Activated CD4-positive, alpha-beta T cell treated with anti-CD3 and anti-CD28 coated beads for 24 hours (primary cell): Measurements from ENCODE around the gene RHBDL2.
"Not testable (repeated sequence)": the region's sequence is repeated elsewhere in the genome, so short reads cannot be mapped to it uniquely, and the experiment has no call there.

ENCODE experiments used
- DNase-seq, 2 donors: peaks; one replicate each; pipeline ENCODE4 v3.0.0-alpha.2; 2020; ENCODE audit warnings: low read depth in 2 of 2

Gene RHBDL2, protein sequence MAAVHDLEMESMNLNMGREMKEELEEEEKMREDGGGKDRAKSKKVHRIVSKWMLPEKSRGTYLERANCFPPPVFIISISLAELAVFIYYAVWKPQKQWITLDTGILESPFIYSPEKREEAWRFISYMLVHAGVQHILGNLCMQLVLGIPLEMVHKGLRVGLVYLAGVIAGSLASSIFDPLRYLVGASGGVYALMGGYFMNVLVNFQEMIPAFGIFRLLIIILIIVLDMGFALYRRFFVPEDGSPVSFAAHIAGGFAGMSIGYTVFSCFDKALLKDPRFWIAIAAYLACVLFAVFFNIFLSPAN

DNA sequence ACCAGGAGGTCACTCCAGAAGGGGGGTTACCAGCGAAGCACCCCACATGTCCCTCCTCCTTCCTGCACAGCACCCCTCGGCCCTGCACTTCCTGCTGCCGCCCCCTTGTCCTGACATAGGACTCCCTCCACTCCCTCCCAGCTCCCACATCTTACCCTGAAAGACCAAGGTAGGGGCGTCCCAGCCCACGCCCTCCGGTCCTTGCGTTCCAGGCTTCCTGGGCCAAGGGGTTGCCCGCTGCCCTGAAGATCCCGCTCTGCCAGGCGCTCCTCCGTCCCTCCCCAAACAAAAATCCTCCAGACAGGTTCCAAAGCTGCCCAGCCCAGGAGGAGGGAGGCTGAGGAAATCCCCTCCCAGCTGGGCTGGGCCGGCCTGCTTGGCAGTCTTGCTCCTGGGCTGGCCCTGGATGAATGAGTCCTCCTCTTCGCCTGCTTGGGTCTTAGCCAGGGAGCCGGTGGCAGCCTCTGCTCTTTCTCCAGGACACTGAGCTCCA, at the start of gene RHBDL2:
RHBDL2 (minus strand) TSS at position 304 of the 493 bp plus-strand sequence. CDS start 22,618 bp downstream, outside the sequence.
- no peak for DNase-seq

DNA sequence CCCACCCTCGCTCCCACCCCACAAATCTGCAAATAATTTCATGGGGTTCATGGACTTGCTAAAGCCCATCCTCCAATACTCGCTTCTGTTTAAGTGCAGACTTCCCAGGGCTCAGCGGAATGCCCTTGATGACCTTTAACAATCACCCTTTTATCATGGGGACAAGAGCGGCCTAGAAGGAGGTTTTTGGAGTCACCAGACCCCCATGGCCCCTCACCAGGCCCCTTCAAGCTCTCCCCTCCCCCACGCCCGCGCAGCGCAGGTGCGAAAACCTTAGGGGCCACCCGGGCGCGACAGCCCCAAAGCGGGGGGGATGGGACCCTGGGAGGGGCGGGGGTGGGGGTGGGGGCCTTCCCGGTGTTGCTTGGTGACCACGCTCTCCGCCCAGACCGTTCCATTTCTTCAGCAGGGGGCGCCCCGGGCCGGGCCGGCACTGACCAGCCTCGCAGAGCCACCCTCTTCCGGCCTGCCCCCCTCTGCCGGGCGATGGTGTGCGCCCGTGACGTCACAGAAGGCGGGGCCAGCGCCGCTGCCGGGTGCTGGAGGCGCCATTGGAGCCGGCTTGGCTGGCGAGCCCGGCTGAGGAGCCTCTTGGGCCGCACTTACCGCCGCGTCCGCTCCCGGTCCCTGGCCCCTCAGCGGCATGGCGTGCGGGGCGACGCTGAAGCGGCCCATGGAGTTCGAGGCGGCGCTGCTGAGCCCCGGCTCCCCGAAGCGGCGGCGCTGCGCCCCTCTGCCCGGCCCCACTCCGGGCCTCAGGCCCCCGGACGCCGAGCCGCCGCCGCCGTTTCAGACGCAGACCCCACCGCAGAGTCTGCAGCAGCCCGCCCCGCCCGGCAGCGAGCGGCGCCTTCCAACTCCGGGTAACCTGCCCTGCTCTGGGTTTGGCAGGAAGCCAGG, 49.4 kb upstream of the RHBDL2 start, which contains the start of gene AKIRIN1:
AKIRIN1 (plus strand) TSS at position 539 of the 900 bp plus-strand sequence; CDS start at position 644, 105 bp downstream.
- DNase-seq, result peak; percentile 97

DNA sequence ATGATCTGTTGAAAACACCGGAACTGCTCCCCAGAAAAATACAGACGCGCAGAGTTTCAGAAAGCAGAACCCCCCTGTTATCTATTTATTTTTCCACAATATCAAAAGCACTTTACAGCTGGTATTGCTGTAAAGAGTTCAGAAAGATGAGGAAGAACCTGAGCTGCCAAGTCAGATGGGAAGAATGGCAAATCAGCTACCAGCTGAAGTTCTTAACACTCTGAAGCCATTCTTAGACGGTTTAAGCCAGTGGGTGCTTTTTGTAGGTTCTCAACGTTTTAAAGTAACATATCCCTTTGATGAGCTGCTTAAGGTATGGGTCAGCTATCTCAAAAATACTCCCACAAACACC, 48.7 kb upstream of the RHBDL2 start:
- no peak for DNase-seq

DNA sequence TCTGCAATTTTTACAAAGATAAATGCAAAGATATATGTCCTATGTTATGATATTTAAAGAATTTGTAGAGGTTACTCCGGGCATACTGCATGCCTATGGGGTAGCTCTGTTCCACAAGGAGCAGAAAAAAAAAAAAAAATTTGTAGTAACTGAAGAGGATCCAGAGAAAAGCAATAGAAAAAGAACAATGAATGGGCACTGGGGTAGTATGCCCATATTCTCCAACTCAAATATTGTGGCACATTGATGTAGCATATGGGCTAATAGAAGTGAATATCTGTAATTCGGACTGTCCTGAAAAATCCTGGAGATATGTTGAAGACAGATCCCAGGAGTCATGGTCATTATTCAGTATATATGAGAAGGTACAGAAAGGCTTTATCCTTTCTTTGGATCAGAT, 48.3 kb upstream of the RHBDL2 start:
- no peak for DNase-seq

DNA sequence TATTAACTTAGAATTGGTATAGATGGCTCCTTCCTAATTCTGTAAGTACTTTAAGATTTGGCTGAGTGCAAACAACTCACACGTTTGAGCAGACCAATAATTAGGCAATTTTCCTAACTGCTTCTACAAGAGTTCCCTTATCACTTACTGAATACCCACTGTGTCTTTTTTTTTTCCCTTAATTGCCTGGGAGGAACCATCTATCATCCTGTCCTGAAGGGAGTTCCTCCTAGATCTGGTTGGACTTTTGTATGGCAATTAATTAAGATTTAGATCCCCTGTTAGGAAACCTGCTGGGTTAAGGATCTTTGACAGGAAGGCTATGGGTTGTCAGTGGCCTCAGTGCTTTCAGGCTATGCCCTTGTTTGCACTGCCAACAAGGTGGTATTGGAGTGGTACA, 37.8 kb upstream of the RHBDL2 start:
- DNase-seq, result not testable (repeated sequence)

DNA sequence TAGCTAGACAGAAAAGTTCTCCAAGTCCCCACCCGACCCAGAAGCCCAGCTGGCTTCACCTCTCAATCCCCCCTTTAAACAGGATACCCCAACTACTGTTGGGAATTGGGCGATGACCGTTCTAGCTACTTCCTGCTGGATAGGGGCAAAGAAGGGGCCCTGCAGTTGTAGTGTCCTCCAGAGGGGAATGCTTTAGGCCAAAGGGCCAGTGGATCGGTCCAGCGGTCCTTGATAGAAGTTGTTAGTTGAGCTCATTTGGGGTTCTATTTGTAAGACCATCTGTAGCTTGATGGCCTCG, 36.6 kb upstream of the RHBDL2 start:
- not testable (repeated sequence) for DNase-seq

DNA sequence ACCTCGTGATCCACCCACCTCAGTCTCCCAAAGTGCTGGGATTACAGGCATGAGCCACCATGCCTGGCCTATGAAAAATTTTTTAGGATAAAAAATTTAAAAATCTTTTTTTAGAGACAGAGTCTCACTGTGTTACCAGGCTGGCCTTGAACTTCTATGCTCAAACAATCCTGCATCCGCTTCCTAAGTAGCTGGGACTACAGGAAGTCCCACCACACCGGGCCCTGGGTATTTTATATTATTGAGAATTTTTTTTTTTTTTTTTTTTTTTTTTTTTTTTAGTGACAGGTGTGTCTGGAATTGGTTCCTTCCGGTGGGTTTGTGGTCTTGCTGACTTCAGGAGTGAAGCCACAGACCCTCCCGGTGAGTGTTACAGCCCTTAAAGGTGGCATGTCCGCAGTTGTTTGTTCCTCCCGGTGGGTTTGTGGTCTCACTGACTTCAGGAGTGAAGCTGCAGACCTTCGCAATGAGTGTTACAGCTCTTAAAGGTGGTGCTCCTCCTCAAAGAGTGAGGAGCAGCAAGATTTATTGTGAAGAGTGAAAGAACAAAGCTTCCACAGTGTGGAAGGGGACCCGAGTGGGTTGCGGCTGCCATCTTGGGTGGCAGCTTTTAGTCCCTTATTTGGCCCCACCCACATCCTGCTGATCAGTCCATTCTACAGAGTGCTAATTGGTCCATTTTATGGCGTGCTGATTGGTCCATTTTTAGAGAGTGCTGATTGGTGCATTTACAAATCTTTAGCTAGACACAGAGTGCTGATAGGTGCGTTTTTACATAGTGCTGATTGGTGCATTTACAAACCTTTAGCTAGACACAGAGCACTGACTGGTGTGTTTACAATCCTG, 36.0 kb upstream of the RHBDL2 start:
- DNase-seq, result peak in 1 of 2 donors; percentile 13

DNA sequence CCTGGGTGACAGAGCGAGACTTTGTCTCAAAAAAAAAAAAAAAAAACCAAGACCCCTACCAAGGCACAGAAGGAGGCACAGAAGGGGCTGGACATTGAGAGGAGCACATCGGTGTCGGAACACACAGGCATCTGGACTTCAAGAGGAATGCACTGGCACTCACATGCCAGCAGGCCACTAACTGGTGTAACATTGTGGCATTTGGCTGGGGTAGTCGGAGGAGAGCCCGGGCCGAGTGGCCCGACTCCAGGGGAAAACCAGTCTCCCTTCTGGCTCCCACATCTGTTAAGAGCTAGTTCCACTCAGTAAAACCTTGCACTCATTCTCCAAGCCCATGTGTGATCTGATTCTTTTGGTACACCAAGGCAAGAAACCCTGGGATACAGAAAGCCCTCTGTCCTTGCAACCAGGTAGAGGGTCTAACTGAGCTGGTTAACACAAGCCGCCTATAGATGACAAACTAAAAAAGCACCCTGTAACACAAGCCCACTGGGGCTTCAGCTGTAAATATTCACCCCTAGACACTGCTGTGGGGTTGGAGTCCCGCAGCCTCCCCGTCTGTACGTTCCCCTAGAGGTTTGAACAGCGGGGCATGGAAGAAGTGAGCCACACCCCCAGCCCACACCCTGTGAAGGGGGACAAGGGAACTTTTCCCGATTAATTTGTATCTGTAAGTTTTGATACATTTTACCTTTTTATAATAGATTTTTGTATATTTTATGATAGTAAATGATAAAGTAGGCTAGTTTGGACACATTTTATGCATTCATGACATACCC, 32.2 kb upstream of the RHBDL2 start:
- DNase-seq, result no peak

DNA sequence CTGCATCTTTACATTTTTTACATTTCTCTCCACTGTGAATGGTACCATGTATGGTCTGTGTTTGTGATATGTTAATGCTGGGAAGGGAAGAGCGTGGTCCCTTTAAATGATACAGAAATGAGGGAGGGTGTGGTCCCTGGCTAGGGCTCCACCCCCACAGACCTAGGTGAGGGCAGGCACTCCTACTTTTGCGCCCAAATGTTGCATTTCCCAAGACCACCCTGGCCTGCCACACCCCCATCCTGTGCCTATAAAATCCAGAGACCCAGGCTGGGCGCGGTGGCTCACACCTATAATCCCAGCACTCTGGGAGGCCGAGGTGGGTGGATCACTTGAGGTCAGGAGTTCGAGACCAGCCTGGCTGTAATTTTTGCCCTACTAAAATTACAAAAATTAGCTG, 31.5 kb upstream of the RHBDL2 start:
- not testable (repeated sequence) for DNase-seq

DNA sequence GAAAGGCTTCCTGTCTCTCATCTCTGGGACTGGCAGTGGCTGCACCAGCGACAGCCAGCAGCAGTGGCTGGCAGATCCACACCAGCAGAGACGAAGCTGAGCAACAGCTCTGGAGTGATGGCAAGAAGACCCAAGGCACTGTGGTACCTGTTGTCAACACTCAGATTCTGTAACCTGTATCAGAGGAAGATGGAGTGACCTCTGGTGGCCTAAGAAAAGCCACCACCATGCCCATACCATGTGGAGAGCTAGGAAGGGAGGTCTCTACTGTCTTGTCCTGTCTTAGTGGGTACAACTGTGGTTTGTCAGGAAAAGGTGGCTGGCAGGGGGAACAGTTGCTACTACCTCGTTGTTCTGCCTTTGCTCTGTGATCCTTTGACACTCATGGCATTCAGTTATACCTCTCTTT, 22.5 kb upstream of the RHBDL2 start:
- DNase-seq, result no peak

DNA sequence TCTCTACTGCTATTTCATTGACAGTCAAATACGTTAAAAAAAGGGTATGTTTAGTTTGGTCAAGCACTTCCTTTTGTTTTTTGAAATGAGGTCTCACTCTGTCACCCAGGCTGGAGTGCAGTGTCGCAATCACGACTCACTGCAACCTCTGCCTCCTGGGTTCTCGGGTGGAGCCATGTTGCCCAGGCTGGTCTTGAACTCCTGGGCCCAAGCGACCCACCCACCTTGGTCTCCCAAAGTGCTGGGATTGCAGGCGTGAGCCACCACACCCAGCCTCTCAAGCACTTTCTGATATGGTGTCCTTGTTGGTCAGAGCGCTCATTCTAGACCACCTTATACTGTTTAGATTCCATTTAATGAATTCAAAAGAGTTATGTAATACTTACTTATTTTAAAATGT, 20.9 kb upstream of the RHBDL2 start:
- no peak for DNase-seq

DNA sequence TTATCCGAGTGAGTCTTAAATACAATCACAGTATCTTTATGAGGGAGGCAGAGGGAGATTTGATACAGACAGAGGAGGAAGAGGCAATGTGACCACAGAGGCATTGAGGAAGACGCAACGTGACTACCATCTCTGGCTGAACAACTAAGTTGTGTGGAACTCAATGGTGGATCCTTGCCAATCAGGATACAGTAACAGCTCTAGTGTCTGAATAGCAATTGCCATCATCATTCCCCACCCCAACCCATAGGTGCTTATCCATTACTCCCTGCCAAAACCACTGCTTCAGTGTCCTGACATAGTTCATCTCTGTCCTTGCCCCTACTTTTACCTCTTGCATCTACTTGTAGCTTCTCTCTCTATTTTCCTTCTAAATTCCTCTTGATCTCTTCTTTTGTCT, 20.5 kb upstream of the RHBDL2 start:
- DNase-seq, result no peak

DNA sequence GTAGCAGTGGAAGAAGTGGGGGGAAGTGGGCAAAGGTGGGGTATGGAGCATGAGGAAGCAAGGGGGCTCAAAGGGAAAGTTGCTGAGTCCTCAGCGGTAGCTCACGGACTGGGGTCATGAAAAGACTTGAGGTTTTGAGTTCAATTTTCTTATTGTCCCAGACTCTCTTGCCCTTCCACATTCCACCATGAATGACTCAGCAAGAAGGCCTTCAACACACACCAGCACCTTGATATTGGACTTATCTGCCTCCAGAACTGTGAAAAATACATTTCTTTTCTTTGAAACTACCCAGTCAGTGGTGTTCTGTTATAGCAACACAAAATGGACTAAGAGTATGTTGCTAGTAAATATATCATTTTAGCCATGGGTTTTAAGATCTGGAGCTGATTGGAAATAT, 17.3 kb upstream of the RHBDL2 start:
- no peak for DNase-seq

DNA sequence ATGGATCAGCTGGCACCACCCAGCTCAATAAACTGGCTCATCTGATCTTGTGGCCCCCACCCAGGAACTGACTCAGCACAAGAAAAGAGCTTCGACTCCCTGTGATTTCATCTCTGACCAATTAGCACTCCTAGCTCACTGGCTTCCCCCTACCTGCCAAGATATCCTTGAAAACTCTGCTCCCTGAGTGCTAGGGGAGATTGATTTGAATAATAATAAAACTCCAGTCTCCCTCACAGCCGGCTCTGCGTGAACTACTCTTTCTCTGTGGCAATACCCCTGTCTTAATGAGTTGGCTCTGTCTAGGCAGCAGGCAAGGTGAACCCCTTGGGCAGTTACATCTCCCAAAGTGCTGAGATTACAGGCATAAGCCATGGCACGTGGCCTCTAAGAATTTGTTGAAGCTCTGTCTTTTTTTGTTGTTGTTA, 11.8 kb upstream of the RHBDL2 start:
- no peak for DNase-seq

DNA sequence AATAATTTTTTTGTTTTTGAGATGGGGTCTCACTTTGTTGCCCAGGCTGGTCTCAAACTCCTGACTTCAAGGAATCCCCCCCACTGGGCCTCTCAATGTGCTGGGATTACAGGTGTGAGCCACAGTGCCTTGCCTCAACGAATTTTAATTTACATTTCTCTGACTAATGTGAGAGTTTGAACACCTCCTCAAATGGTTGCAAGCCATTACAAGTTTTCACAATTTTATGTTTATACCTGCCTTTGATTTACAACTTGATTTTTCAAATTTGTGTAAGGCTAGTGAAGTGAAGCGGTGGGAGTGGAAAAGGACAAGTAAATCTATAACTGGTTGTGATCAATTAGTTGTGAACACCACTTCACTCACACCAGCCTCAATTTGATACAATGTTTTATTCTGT, 8.9 kb upstream of the RHBDL2 start:
- DNase-seq, result no peak

DNA sequence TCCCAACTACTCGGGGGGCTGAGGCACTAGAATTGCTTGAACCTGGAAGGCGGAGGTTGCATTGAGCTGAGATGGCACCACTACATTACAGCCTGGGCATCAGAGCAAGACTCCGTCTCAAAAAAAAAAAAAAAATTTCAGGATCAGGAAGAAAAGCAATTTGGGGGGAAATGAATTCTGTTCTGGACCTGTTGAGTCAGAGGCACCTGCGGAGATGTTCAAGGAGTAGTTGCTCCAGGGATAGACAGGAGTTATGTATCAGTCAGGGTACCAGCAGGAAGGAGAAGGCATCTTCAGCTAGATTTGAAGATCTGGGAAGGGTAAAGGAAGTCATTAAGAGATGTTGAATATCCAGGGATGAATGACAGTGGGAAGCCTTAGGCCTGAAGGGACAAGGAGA, 2.9 kb upstream of the RHBDL2 start:
- no peak for DNase-seq

DNA sequence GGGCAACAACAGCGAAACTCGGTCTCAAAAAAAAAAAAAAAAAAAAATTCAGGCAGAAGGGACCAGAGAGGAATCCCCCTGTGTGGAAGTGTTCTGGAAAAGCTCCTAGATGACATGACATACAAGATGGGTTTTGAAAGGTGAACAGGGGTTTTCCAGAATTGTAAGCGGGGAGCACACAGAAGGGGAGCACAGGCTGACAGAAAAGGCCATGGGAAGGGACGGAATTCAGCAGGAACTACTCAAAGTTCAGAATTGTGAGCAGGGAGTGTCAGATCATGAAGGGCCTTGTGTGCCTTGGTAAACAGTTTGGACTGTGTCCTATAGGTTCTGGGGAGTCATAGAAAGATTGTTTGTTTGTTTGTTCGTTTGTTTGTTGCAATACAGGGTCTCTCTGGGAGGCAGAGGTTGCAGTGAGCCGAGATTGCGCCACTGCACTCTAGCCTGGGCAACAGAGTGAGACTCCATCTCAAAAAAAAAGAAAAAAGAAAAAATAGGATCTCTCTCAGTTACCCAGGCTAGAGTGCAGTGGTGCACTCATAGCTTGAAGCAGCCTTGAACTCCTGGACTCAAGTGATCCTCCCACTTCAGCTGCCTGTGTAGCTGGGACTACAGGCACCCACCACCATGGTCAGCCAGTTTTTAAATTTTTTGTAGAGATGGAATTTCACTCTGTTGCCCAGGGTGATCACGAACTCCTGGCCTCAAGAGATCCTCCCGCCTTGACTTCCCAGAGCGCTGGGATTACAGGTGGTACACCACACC, 1.2 kb upstream of the RHBDL2 start:
- no peak for DNase-seq

DNA sequence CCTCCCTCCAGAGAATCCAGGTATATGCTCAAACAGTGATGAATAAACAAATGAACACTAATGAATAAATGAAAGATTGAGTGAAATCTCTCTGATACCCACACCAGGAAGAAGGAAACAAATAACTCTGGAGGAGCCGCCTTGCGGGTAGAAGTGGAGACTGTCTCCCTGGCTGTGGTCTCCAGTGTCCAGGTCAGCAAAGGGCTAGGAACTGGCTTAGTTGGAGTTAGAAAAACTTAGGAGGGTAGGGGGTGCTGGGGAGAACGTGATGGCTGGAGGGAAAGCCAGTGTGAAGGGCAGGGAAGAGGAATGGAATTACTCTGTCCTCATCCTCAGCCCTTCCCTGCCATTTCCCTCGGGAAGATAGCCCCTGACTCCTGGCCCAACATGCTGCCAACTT, 537 bp downstream of the RHBDL2 start:
- no peak for DNase-seq

DNA sequence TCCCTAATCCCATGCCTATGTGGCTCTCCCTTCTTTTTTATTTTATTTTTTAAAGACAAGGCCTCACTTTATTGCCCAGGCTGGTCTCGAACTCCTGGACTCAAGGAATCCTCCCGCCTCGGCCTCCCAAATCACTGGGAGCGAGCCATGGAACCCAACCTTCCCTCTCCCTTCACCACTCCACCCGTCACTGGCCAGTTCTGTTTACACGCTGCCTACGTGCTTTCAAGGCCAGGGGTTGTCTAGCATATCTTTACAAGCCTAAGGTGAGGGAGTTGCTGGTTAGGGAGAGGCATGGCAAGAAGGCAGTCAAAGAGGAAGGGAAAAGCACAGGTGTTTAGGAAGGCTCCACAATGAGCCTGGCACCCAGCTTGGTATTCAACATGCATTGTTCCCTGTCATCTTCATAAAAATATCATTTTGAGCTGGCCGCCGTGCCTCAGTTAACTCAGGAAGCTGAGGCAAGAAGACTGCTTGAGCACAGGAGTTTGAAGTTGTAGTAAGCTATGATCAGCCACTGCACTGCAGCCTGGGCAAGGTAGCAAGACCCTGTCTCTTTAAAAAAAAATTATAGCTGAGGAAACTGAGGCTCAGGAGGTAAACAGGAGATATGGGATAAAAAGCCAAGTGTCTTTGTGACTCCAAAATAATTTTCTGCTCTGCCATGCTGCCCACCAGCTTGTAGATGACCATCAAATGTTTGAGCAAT, 1.1 kb downstream of the RHBDL2 start:
- DNase-seq, result no peak

DNA sequence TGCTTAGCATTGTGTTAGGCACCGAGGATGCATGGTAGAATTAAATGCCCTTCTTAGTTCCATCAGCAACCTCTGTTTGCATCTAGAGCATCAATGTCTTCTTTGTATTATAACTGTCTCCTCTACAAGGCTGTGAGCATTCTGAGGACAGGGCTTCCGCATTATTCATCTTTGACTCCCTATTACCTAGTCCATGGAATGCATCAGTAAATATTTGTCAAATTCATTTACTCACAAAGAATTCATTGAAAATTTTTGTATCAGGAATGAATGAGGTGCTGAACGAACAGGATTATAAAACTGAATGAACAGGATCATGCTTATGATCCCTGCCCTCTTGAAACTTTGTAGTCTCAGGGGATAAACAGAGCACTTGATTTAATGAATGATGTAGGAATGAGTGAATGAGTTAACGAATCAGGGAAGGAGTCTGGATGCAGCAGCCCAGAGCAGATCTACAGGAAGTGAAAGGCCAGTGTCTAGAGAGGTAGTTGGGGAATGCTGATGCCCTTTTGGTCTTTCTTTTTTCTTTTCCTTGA, 2.8 kb downstream of the RHBDL2 start:
- no peak for DNase-seq
